ENCODE results near the gene TMEM108. TPM values are rescaled to one million over a fixed set of nuclear protein-coding genes. Genes with fewer than 3 reads are reported as not detected.

Gene TMEM108
- total RNA-seq, 1 experiment from 2014 or later, result not detected

- Mint-ChIP-seq H3K27me3 (ENCODE audit: insufficient read depth, unreplicated experiment) (peaks cover 15% of the 10 kb centered on the region), H3K27ac (ENCODE audit: low read depth, unreplicated experiment) (no peak overlapping the region), H3K4me1 (ENCODE audit: insufficient read depth, unreplicated experiment) (no peaks in the 10 kb centered on the region), H3K4me3 (ENCODE audit: unreplicated experiment) (no peak overlapping the region), H3K36me3 (ENCODE audit: insufficient read depth, unreplicated experiment) (no peaks in the 10 kb centered on the region), H3K9me3 (ENCODE audit: unreplicated experiment) (no peaks in the 10 kb centered on the region)
- no TSS peak for BruUV-seq (replicated peaks)
- DNase-seq (ENCODE audit: unreplicated experiment), result no peak
- TF ChIP-seq CTCF (IDR thresholded peaks at IDR 0.05; ENCODE audit: unreplicated experiment), result no peak
- ChIA-PET CTCF (no interaction called here), POLR2A (no interaction called here)
- intact Hi-C loops (cut with micrococcal nuclease), result no loop called here
Observed at GRCh38 chr3:133192967-133193366, 154.8 kb downstream of the TMEM108 start.

- no peaks in the 10 kb centered on the region for H3K9me3 Mint-ChIP-seq (ENCODE audit: unreplicated experiment)
- H3K27ac Mint-ChIP-seq (ENCODE audit: low read depth, unreplicated experiment), result no peak overlapping the region
- H3K4me3 Mint-ChIP-seq (ENCODE audit: unreplicated experiment), result no peak overlapping the region
- no peak for TF ChIP-seq CTCF (IDR thresholded peaks at IDR 0.05; ENCODE audit: unreplicated experiment)
- H3K4me1 Mint-ChIP-seq (ENCODE audit: insufficient read depth, unreplicated experiment), result no peaks in the 10 kb centered on the region
- H3K36me3 Mint-ChIP-seq (ENCODE audit: insufficient read depth, unreplicated experiment), result no peaks in the 10 kb centered on the region
- ChIA-PET CTCF (interaction anchor here (1.2 to 1.7 kb wide), 2 partner anchors 8 to 11 kb away, joined by 3 read pairs; no protein-coding TSS in a partner anchor), POLR2A (no interaction called here)
- no TSS peak for BruUV-seq (replicated peaks)
- DNase-seq (ENCODE audit: unreplicated experiment), result no peak
- intact Hi-C loops (cut with micrococcal nuclease), result no loop called here
- H3K27me3 Mint-ChIP-seq (ENCODE audit: insufficient read depth, unreplicated experiment), result peaks cover 14% of the 10 kb centered on the region
Observed at GRCh38 chr3:133196527-133196926, 158.3 kb downstream of the TMEM108 start.

- TF ChIP-seq CTCF (IDR thresholded peaks at IDR 0.05; ENCODE audit: unreplicated experiment), result no peak
- Mint-ChIP-seq H3K9me3 (ENCODE audit: unreplicated experiment) (no peaks in the 10 kb centered on the region), H3K36me3 (ENCODE audit: insufficient read depth, unreplicated experiment) (no peaks in the 10 kb centered on the region), H3K27me3 (ENCODE audit: insufficient read depth, unreplicated experiment) (peaks cover 3% of the 10 kb centered on the region), H3K27ac (ENCODE audit: low read depth, unreplicated experiment) (no peak overlapping the region), H3K4me1 (ENCODE audit: insufficient read depth, unreplicated experiment) (no peaks in the 10 kb centered on the region), H3K4me3 (ENCODE audit: unreplicated experiment) (no peak overlapping the region)
- CTCF ChIA-PET, result interaction anchor here (0.6 to 0.7 kb wide), 3 partner anchors 9 to 140 kb away, joined by 3 to 4 read pairs (median 3); no protein-coding TSS in a partner anchor
- no TSS peak for BruUV-seq (replicated peaks)
- intact Hi-C loops (cut with micrococcal nuclease), result no loop called here
- POLR2A ChIA-PET, result no interaction called here
- no peak for DNase-seq (ENCODE audit: unreplicated experiment)
Observed at GRCh38 chr3:133197619-133198018, 159.4 kb downstream of the TMEM108 start.

GRCh38 chr3:133206921-133207320 lies 168.7 kb downstream of the TMEM108 start:
- H3K9me3 Mint-ChIP-seq (ENCODE audit: unreplicated experiment), result no peaks in the 10 kb centered on the region
- peaks cover 55% of the 10 kb centered on the region for H3K27me3 Mint-ChIP-seq (ENCODE audit: insufficient read depth, unreplicated experiment)
- no peak for DNase-seq (ENCODE audit: unreplicated experiment)
- BruUV-seq (replicated peaks), result no TSS peak
- intact Hi-C loops (cut with micrococcal nuclease), result no loop called here
- H3K27ac Mint-ChIP-seq (ENCODE audit: low read depth, unreplicated experiment), result no peak overlapping the region
- ChIA-PET POLR2A (no interaction called here), CTCF (interaction anchor here (0.7 kb wide), 1 partner anchor 363 kb away, joined by 3 read pairs; no protein-coding TSS in a partner anchor)
- no peaks in the 10 kb centered on the region for H3K36me3 Mint-ChIP-seq (ENCODE audit: insufficient read depth, unreplicated experiment)
- no peaks in the 10 kb centered on the region for H3K4me1 Mint-ChIP-seq (ENCODE audit: insufficient read depth, unreplicated experiment)
- H3K4me3 Mint-ChIP-seq (ENCODE audit: unreplicated experiment), result no peak overlapping the region
- no peak for TF ChIP-seq CTCF (IDR thresholded peaks at IDR 0.05; ENCODE audit: unreplicated experiment)
